Neural cell (in vitro differentiated cells): ENCODE data around the gene PIK3AP1. TPM values are rescaled to one million over a fixed set of nuclear protein-coding genes. Genes with fewer than 3 reads are reported as not detected.

Source experiments
- H2AFZ ChIP-seq: fragments of 200-600, 300-800 bp; sonication (generic), shearing (Covaris generic); 2 replicates; pipeline ENCODE4 v1.6.0; 2014; ENCODE audit warnings: low read depth, mild to moderate bottlenecking, antibody characterized with exemption, low read length, moderate library complexity
- H3F3A ChIP-seq: fragments of 200-600 bp; shearing (Covaris generic); 2 replicates; pipeline ENCODE4 v1.6.1; 2016; ENCODE audit warnings: mild to moderate bottlenecking, moderate library complexity, mixed read lengths, antibody characterized with exemption, low read length; ENCODE audit not compliant: insufficient read depth, poor library complexity, severe bottlenecking
- H3K27ac ChIP-seq: fragments of 200-600, 300-800 bp; sonication (generic), shearing (Covaris generic); 2 replicates; pipeline ENCODE4 v1.5.1; 2014; ENCODE audit warnings: mild to moderate bottlenecking, low read length, moderate library complexity
- H3K27me3 ChIP-seq: fragments of 300-800, 200-600 bp; sonication (generic), shearing (Covaris generic); 2 replicates; pipeline ENCODE4 v1.6.0; 2014; ENCODE audit warnings: mild to moderate bottlenecking, low read depth, low read length, moderate library complexity; ENCODE audit not compliant: insufficient read depth
- H3K36me3 ChIP-seq: fragments of 300-800, 200-600 bp; sonication (generic), shearing (Covaris generic); 2 replicates; pipeline ENCODE4 v1.5.1; 2014; ENCODE audit warnings: mild to moderate bottlenecking, antibody characterized with exemption, low read length, moderate library complexity; ENCODE audit not compliant: insufficient read depth
- H3K4me2 ChIP-seq: fragments of 300-800, 200-600 bp; sonication (generic), shearing (Covaris generic); 2 replicates; pipeline ENCODE4 v1.6.0; 2014; ENCODE audit warnings: mild to moderate bottlenecking, low read length
- H3K4me3 ChIP-seq: fragments of 300-800, 200-600 bp; sonication (generic), shearing (Covaris generic); 2 replicates; pipeline ENCODE4 v1.5.1; 2014; ENCODE audit warnings: mild to moderate bottlenecking, low read length, moderate library complexity
- H3K79me2 ChIP-seq: fragments of 200-600 bp; shearing (Covaris generic); replicated peaks from 2 replicates; pipeline ENCODE4 v1.6.0; 2014; ENCODE audit warnings: mild to moderate bottlenecking, low read length, moderate library complexity; ENCODE audit not compliant: insufficient read depth
- H3K9ac ChIP-seq: fragments of 300-800, 200-600 bp; sonication (generic), shearing (Covaris generic); 2 replicates; pipeline ENCODE4 v1.6.1; 2016; ENCODE audit warnings: mild to moderate bottlenecking, low read length, mixed read lengths
- H3K9me2 ChIP-seq: fragments of 200-600 bp; shearing (Covaris generic); 2 replicates; pipeline ENCODE4 v1.6.1; 2016; ENCODE audit warnings: mild to moderate bottlenecking, low read length, mixed read lengths; ENCODE audit not compliant: insufficient read depth
- H3K9me3 ChIP-seq: fragments of 200-600, 300-800 bp; sonication (generic), shearing (Covaris generic); 2 replicates; pipeline ENCODE4 v1.6.1; 2016; ENCODE audit warnings: mild to moderate bottlenecking, mixed run types, low read length, moderate library complexity, mixed read lengths
- H4K20me1 ChIP-seq: fragments of 200-600 bp; shearing (Covaris generic); 2 replicates; pipeline ENCODE4 v1.6.1; 2016; ENCODE audit warnings: mild to moderate bottlenecking, mixed run types; ENCODE audit not compliant: insufficient read depth
- EP300 ChIP-seq: fragments of 450-650 bp; conservative IDR thresholded peaks from 2 replicates; pipeline ENCODE4 v1.6.1; 2014; ENCODE audit warnings: antibody characterized with exemption, mild to moderate bottlenecking, moderate library complexity; ENCODE audit not compliant: poor library complexity, severe bottlenecking
- EZH2 ChIP-seq: fragments of 200-600, 300-800 bp; shearing (Covaris generic), sonication (generic); IDR thresholded peaks from 2 replicates; pipeline ENCODE4 v1.6.1; 2014; ENCODE audit warnings: antibody characterized with exemption, low read length, borderline replicate concordance, mild to moderate bottlenecking; ENCODE audit not compliant: insufficient read depth, poor library complexity, severe bottlenecking
- MXI1 ChIP-seq: fragments of 450-650 bp; conservative IDR thresholded peaks from 2 replicates; pipeline ENCODE4 v1.6.1; 2014; ENCODE audit warnings: antibody characterized with exemption, mild to moderate bottlenecking; ENCODE audit not compliant: poor library complexity, severe bottlenecking
- POLR2AphosphoS5 ChIP-seq: IDR thresholded peaks from 2 replicates; pipeline ENCODE4 v1.6.1; 2012
- RAD21 ChIP-seq: fragments of 450-650 bp; conservative IDR thresholded peaks from 2 replicates; pipeline ENCODE4 v1.6.1; 2014; ENCODE audit warnings: antibody characterized with exemption, mild to moderate bottlenecking, moderate library complexity
- REST ChIP-seq: IDR thresholded peaks from 2 replicates; pipeline ENCODE4 v1.6.1; 2012; ENCODE audit warnings: borderline replicate concordance
- SMC3 ChIP-seq: fragments of 450-650 bp; conservative IDR thresholded peaks from 2 replicates; pipeline ENCODE4 v1.6.1; 2014; ENCODE audit warnings: antibody characterized with exemption, mild to moderate bottlenecking, moderate library complexity; ENCODE audit not compliant: poor library complexity
- TAF1 ChIP-seq: IDR thresholded peaks from 2 replicates; pipeline ENCODE4 v1.6.1; 2012; ENCODE audit warnings: low read depth
- polyA plus RNA-seq: library from polyadenylated mRNA; depleted of rRNA; stranded (reverse); fragments of >200 nt; gene quantifications from 2 replicates; pipeline ENCODE4 v1.2.3, GENCODE V29; 2014
- TF ChIP-seq, protein P1 (sequence below): fragments of 450-650 bp; IDR thresholded peaks from 2 replicates; pipeline ENCODE4 v1.5.1; 2014; ENCODE audit warnings: antibody characterized with exemption, mild to moderate bottlenecking, moderate library complexity; ENCODE audit not compliant: poor library complexity, severe bottlenecking

The PIK3AP1 gene
- polyA plus RNA-seq, 1 donor from 2014 or later, result 0.05 TPM

- no peaks in the 10 kb centered on the region for H3K27me3 ChIP-seq
- H3K9ac ChIP-seq, result no peak overlapping the region
- no peaks in the 10 kb centered on the region for H3K36me3 ChIP-seq
- no peaks in the 10 kb centered on the region for H3K9me2 ChIP-seq
- no peak overlapping the region for H2AFZ ChIP-seq
- no peaks in the 10 kb centered on the region for H3K9me3 ChIP-seq
- TF ChIP-seq, protein P1, sequence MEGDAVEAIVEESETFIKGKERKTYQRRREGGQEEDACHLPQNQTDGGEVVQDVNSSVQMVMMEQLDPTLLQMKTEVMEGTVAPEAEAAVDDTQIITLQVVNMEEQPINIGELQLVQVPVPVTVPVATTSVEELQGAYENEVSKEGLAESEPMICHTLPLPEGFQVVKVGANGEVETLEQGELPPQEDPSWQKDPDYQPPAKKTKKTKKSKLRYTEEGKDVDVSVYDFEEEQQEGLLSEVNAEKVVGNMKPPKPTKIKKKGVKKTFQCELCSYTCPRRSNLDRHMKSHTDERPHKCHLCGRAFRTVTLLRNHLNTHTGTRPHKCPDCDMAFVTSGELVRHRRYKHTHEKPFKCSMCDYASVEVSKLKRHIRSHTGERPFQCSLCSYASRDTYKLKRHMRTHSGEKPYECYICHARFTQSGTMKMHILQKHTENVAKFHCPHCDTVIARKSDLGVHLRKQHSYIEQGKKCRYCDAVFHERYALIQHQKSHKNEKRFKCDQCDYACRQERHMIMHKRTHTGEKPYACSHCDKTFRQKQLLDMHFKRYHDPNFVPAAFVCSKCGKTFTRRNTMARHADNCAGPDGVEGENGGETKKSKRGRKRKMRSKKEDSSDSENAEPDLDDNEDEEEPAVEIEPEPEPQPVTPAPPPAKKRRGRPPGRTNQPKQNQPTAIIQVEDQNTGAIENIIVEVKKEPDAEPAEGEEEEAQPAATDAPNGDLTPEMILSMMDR, result no peak
- no peak for TF ChIP-seq EZH2
- no peak for TF ChIP-seq TAF1
- TF ChIP-seq MXI1, result no peak
- no peak for TF ChIP-seq EP300
- TF ChIP-seq REST, result no peak
- TF ChIP-seq SMC3, result no peak
- no peak for TF ChIP-seq RAD21
- no peaks in the 10 kb centered on the region for H3F3A ChIP-seq
- no peaks in the 10 kb centered on the region for H3K79me2 ChIP-seq
- no peaks in the 10 kb centered on the region for H4K20me1 ChIP-seq
- H3K27ac ChIP-seq, result no peak overlapping the region
- H3K4me2 ChIP-seq, result no peak overlapping the region
- H3K4me3 ChIP-seq, result no peak overlapping the region
These were observed 26.9 kb downstream of the PIK3AP1 start for GRCh38 chr10:96693431-96693830.

DNA sequence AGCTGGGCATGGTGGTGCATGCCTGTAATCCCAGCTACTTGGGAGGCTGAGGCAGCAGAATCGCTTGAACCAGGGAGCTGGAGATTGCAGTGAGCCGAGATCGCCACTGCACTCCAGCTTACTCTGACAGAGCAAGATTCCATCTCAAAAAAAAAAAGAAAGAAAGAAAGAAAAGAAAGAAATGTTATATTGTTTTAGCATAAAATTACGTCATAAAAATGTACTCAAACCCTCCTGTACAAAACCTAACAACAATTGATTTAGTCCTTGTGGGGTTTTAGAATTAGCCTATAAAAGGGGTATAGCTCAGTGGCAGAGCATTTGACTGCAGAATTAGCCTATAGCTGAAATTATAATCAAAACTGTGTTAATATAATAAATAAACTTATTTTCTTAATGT is 27.9 kb downstream of the PIK3AP1 start:
- Histone ChIP-seq H3F3A (no peaks in the 10 kb centered on the region), H3K9me2 (no peaks in the 10 kb centered on the region), H3K9me3 (no peaks in the 10 kb centered on the region), H3K9ac (no peak overlapping the region), H3K4me2 (no peak overlapping the region), H4K20me1 (no peaks in the 10 kb centered on the region), H2AFZ (no peak overlapping the region), H3K4me3 (no peak overlapping the region), H3K79me2 (no peaks in the 10 kb centered on the region), H3K27ac (no peak overlapping the region), H3K27me3 (no peaks in the 10 kb centered on the region), H3K36me3 (no peaks in the 10 kb centered on the region)
- no peak for TF ChIP-seq POLR2AphosphoS5
- TF ChIP-seq EP300, result no peak
- TF ChIP-seq, protein P1, result no peak
